HG03060 (cell line): ENCODE results near the gene CDH16.
"Not testable (repeated sequence)": the region's sequence is repeated elsewhere in the genome, so short reads cannot be mapped to it uniquely, and the experiment has no call there.

Experiments used
- ATAC-seq: cut with Tn5 transposase; IDR thresholded peaks from one replicate; pipeline ENCODE4 v1.9.1; 2021; ENCODE audit warnings: low read depth, moderate number of reproducible peaks; ENCODE audit not compliant: unreplicated experiment

CDH16 gene

GRCh38 chr16:66918803-66919568, at the start of gene CDH16:
Gene CDH16 (minus strand): TSS chr16:66918885. CDS start chr16:66918065, 820 bp downstream.
- no peak for ATAC-seq

DNA sequence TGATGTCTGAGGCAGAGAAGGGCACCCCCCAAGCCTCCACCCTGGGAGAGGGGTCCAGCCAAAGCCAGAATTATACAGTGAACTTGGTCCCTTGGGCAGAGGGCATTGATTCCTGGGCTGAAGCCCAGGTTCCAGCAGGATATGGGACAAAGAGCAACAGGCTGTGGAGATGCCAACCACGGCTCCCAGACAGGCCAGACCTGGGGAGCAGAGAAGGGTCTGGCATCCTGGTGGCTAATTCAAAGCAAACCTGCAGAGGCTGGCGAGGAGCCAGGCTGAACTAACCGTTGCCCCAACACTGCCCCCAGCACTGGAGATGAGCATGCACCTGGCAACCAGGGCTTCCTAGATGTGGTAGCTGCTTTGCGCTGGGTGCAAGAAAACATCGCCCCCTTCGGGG, 45.4 kb upstream of the CDH16 start:
- ATAC-seq, result no peak

DNA sequence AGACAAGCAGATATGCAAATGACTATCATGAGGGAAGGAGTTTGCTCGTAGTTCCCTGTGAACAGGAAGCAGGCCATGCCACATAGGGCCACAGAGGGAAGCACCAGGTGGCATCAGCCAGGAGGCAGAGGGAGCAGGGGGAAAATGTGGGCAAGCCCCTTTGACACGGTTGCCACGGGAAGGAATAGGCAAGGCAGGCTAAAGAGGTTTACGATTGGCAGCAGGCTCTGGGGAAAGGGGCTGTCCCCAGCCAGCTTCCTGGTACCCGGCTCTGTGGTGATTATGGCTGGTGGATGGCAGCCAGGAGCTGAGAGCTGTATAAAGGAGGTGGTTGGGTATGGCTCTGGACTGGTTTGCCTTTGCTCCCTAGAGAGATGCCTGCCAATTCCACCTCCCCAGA, 43.2 kb upstream of the CDH16 start:
- ATAC-seq, result no peak

DNA sequence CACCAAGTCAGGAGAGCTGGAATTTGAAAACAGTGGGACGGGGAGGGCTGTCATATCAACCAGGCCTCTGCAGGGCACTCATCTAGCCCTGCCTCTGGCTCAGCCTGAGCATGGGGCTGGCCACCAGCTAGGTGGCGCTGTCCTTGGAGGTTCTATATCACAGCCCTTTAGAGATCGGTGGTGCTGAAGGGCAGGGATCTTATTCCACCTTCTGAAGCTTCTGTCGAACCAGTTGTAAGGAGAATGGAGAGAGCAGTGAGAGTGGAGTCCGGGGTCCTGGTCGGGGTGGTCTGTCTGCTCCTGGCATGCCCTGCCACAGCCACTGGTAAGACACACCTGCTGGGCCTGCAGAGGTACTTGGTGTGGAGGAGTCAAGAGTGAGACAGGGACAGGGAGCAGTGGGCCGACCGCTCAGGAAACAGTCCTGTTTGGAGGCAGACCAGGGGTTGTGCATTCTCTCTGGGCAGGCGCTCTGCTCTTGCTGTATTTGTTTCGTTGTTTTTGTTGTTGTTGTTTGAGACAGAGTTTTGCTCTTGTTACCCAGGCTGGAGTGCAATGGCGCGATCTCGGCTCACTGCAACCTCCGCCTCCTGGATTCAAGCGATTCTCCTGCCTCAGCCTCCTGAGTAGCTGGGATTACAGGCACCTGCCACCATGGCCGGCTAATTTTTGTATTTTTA, 42.5 kb upstream of the CDH16 start, which contains the start of gene CES3:
Gene CES3 (plus strand): TSS at position 202 of the 680 bp plus-strand sequence. CDS start 42 bp downstream, at position 244.
- ATAC-seq, result no peak

DNA sequence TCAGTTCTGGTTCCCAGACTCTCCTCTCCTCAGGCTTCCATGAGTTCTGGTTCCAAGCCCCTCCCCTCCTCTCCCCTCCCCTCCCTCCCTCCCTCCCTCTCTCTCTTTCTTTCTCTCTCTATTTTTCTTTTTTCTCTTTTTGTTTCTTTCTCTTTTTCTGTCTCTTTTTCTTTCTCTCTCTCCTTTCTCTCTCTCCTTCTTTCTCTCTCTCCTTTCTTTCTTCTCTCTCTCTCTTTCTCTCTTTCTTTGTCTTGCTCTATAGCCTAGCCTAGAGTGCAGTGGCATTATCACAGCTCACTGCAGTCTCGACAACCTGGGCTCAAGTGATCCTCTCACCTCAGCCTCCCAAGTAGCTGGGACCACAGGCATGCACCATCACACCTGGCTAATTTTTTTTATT, 41.6 kb upstream of the CDH16 start:
- no peak for ATAC-seq

DNA sequence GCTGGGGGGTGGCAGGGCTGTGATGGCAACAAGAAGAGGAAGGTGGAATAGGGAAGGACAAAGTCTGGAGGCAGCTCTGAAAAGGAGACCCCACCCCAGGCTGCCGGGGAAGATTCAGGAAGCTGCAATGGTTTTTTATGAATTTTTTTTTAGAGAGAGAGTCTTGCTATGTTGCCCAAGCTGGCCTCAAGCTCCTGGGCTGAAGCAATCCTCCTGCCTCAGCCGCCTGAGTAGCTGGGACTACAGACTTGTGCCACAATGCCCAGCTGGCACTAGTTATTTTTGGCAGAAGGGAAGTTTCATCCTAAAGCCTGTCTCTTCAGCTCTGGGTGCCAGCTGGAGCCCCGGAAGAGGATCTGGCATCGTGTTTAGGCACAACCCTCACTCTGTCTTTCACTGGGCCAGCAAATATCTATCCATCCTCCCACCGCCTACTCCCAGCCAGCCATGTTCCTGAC, 41.0 kb upstream of the CDH16 start:
- no peak for ATAC-seq

DNA sequence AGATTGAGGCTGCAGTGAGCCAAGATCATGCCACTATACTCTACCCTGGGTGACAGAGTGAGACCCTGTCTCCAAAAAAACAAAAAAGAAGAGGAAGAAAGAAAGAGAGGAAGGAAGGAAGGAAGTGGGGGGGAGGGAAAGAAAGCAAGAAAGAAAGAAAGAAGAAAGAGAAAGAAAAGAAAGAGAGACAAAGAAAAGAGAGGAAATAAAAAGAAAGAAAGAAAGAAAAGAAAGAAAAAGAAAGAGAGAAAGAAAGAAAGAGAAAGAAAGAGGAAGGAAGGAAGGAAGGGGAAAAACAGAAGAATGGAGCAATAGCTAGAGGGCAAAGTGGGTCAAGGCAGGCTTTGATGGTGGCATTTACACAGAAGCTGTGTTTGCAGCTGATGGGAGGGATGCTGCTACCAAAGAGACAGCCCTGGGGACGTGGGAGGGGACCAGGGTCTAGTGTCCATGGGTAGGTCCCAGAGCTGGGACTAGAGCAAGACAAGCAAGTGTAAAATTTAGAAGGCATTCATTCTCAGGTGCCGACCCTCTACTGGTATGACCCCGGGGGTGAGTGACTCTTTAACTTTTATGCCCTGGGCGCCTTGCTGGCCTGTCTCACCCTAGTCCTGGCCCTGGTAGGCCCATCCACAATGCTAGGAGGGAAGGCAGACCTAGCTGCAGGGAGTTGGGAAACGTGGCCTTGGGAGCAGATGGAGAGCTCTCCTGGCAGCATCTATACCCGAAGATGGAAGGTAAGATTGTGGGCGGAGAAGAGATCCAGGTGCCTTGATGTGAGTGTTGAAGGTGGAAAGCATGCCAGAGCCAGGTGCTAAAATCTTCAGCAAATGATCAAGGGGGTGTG, 40.4 kb upstream of the CDH16 start:
- no peak for ATAC-seq

- not testable (repeated sequence) for ATAC-seq
Observed at GRCh38 chr16:66956154-66956457, 37.4 kb upstream of the CDH16 start.

DNA sequence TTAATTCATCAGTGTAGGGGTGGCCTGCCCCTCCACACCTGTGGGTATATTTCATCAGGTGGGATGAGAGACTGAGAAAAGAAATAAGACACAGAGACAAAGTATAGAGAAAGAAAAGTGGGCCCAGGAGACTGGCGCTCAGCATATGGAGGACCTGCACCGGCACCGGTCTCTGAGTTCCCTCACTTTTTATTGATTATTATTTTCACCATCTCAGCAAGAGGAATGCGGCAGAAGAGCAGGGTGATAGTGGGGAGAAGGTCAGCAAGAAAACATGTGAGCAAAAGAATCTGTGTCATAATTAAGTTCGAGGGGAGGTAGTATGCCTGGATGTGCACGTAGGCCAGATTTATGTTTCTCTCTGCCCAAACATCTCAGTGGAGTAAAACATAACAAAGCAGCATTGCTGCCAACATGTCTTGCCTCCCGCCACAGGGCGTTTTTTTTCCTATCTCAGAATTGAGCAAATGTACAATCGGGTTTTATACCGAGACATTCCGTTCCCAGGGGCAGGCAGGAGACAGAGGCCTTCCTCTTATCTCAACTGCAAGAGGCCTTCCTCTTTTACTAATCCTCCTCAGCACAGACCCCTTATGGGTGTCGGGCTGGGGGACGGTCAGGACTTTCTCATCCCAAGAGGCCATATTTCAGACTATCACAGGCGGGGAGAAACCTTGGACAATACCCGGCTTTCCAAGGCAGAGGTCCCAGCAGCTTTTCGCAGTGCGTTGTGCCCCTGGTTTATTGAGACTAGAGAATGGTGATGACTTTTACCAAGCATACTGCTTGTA, 36.9 kb upstream of the CDH16 start:
- ATAC-seq, result not testable (repeated sequence)

DNA sequence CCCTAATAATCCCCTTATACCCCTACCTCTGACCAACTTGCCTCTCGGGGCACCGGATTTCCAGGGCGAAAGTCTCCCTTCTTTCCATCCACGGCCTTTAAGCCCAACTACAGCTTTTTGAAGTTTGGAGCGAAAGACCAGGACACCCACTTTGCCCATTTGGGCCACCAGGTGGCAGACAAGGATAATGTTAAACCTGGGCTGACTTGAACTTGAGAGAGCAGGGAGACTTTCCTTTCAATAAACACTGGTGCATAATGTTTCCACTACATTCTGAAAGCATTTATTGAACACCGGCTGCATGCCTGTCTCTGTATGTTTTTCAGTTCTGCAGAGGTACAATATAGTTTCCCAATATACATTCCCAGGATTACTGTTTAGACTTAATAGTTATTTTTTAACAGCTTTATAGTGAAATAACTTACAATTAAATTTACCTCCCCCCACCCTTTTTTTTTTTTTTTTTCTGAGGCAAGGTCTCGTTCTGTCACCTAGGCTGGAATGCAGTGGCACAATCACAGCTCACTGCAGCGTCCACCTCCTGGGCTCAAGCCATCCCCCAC, 35.5 kb upstream of the CDH16 start:
- no peak for ATAC-seq

- ATAC-seq, result no peak
Observed at GRCh38 chr16:66953462-66954096, 34.9 kb upstream of the CDH16 start.

DNA sequence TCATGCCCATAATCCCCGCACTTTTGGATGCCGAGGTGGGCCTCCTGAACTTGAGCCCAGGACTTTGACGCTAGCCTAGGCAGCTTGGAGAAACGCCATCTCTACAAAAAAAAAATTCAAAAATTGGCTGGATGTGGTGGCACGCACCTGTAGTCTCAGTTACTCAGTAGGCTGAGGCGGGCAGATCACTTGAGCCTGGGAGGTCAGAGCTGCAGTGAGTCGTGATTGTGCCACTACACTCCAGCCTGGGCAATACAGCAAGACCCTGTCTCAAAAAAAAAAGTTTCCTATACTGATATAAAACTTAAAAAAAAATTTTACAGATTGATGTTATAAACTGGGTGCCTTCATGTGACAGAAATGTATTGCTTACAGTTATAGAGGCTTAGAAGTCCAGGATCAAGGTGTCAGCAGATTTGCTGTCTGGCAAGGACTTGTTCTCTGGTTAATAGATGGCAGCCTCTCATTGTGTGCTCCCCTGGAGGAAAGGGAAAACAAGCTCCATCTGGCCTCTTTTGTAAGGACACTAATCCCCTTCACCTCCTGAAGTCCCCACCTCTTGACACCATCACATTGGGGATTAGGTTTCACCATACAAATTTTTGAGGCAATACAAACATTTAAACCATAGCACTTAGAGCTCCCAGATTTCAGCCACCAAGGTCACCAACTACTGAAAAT, 33.9 kb upstream of the CDH16 start:
- no peak for ATAC-seq

- no peak for ATAC-seq
Observed at GRCh38 chr16:66950971-66951790, 32.5 kb upstream of the CDH16 start.

DNA sequence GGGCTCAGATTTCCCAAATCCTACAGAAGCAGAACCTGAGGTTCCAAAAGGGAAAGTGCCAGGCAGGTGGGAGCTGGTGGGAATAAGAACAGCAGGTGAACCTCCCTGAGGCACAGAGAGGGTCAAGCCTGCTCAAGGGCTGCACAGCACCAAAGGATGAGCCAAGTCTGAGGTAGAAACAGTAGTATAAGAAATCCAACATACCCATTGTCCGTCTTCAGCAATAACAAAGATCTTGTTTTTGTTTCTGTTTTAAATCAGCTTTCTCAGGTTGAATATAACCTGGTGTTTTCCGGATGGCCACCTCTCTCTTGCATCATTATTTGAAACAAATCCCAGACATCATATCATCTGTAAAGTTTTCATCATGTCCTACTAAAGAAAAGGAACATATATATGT, 31.8 kb upstream of the CDH16 start:
- ATAC-seq, result no peak

GRCh38 chr16:66949472-66949871, 30.8 kb upstream of the CDH16 start:
- no peak for ATAC-seq

- ATAC-seq, result no peak
Observed at GRCh38 chr16:66948837-66949225, 30.1 kb upstream of the CDH16 start.

DNA sequence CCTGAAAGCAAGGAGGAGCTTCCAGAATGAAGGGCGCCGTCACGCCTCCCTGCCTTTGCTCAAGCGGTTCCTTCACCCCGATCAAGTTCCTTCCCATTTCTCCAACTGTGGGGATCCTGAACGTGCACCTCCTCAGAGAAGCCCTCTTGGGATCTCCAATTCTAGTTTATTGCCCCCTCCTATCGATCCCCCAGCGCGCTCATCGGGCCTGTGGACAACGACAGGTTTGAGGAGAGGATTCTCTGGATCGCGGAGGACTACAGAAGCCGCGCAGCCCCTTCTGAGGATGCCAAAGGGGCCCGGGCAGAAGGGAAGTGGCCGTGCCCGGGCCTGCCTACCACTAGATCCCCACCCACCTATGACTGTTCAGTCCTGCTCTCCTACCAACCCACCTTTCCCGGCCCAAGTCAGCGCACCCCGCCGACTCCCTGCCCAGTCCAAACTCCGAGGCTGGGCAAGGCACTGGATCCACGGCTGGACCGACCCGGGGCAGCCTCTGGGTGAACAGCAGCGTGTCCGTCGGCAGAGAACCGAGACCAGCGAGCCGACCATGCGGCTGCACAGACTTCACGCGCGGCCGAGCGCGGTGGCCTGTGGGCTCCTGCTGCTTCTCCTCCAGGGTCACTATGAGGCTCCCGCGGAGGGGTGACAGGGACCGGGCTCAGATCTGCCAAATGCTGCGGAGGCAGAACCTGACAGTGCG, 29.6 kb upstream of the CDH16 start:
- no peak for ATAC-seq
